Type B pancreatic cell (in vitro differentiated cells): Measurements from ENCODE around the gene ADARB1. TPM values are rescaled to one million over a fixed set of nuclear protein-coding genes. Genes with fewer than 3 reads are reported as not detected.
A peak's percentile ranks its signal among the peaks of the same experiment; 100 is the strongest.

Experiments
- DNase-seq: peaks from one replicate; pipeline ENCODE4 v3.0.0; 2021; ENCODE audit warnings: mixed read lengths; ENCODE audit not compliant: unreplicated experiment; ENCODE audit errors: extremely low spot score
- H3K27ac Mint-ChIP-seq: 2 replicates; pipeline ENCODE4 v1.8.0; 2021; ENCODE audit warnings: mild to moderate bottlenecking, mixed read lengths
- H3K27me3 Mint-ChIP-seq: 2 replicates; pipeline ENCODE4 v1.8.0; 2021; ENCODE audit warnings: mixed read lengths
- H3K36me3 Mint-ChIP-seq: 2 replicates; pipeline ENCODE4 v1.8.0; 2021; ENCODE audit warnings: mixed read lengths
- H3K4me1 Mint-ChIP-seq: one replicate; pipeline ENCODE4 v1.8.0; 2021; ENCODE audit warnings: mixed read lengths; ENCODE audit not compliant: unreplicated experiment
- H3K4me3 Mint-ChIP-seq: 2 replicates; pipeline ENCODE4 v1.8.0; 2021; ENCODE audit warnings: mild to moderate bottlenecking, mixed read lengths
- H3K9me3 Mint-ChIP-seq: 2 replicates; pipeline ENCODE4 v1.8.0; 2021; ENCODE audit warnings: mixed read lengths
- total RNA-seq: library from RNA; stranded (reverse); gene quantifications from 2 replicates; pipeline ENCODE4 v1.2.1, GENCODE V29; 2021; ENCODE audit warnings: low replicate concordance
- TF ChIP-seq, protein P1 (sequence below): fragments of 200-600 bp; sonication (generic); conservative IDR thresholded peaks from 2 replicates; pipeline ENCODE4 v1.5.0; 2021; ENCODE audit warnings: antibody characterized with exemption, mild to moderate bottlenecking

The ADARB1 gene
- total RNA-seq, 1 donor from 2014 or later: 20.7 TPM

DNA sequence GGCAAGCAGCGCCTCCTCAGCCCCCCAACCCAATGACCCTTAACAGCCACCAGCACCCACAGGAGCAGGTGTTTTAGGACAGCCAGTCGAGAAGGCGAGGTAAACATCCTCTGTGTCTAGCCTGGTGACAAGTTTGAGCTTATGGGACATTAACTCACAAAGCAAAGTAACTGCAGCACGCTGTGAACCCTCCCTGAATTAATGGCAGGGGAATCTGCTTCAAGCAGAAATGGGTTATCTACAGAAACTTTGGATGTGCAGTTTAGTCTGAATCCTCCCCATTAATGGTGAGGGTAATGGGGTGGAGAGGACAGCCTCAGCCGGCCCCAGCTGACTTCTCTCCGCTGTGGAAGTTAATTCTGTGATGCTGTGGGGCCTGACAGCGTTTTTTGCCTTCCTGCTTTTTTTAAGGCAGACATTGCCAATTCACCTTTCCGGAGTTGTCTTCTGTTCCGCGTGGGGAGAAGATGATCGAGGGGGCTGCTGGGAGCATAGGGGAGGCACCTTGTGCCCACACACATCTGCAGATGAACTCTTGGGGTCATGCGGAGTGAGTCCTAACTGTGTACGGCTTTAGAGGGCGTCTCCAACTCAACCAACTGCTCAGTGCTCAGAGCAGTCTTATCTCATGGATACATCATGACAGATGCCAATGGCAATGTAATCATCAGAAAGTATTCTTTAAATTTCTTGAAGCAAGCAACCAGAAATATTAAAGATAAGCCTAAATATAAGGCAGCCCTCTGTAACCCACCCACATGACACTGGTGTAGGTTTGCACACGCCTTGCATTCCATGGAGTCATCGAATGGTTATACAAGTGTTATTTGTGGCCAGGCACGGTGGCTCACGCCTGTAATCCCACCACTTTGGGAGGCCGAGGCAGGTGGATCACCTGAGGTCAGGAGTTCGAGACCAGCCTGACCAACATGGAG is 172.3 kb downstream of the ADARB1 start:
- Mint-ChIP-seq H3K4me3 (no peak overlapping the region), H3K27ac (no peak overlapping the region), H3K36me3 (no peaks in the 10 kb centered on the region), H3K9me3 (peaks cover 10% of the 10 kb centered on the region), H3K27me3 (peaks cover 11% of the 10 kb centered on the region), H3K4me1 (peaks cover 10% of the 10 kb centered on the region)
- TF ChIP-seq, protein P1, sequence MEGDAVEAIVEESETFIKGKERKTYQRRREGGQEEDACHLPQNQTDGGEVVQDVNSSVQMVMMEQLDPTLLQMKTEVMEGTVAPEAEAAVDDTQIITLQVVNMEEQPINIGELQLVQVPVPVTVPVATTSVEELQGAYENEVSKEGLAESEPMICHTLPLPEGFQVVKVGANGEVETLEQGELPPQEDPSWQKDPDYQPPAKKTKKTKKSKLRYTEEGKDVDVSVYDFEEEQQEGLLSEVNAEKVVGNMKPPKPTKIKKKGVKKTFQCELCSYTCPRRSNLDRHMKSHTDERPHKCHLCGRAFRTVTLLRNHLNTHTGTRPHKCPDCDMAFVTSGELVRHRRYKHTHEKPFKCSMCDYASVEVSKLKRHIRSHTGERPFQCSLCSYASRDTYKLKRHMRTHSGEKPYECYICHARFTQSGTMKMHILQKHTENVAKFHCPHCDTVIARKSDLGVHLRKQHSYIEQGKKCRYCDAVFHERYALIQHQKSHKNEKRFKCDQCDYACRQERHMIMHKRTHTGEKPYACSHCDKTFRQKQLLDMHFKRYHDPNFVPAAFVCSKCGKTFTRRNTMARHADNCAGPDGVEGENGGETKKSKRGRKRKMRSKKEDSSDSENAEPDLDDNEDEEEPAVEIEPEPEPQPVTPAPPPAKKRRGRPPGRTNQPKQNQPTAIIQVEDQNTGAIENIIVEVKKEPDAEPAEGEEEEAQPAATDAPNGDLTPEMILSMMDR: no peak
- no peak for DNase-seq

DNA sequence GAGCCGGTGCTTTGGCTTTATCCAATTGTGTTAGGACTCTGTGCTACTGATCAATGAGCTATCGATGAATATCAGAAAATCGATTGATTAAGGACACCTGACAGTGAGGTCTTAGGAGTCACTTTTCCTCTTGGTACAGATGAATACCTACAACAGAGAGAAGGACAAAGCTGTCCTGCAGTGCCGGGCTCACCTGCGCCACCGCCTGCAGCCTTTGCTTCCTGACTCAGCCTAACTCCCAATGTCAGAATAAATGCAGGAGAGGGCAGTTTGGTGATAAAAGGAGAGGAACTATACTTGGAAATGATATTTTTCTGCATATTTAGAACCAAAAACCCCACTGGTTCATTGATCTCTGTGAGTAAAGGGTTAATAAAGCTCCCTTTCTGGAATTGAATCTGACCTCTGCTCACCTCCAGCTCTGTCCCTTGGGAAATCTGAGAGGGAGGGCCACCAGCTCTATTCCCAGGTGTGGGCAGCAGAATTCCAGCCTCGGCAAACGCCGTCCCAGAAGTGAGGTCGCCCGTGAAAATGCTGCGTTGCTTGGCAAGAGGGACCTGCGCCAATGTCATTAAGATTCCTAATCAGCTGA is 174.0 kb downstream of the ADARB1 start:
- TF ChIP-seq, protein P1: no peak
- Mint-ChIP-seq H3K27ac (no peak overlapping the region), H3K36me3 (no peaks in the 10 kb centered on the region), H3K4me1 (peaks cover 10% of the 10 kb centered on the region), H3K27me3 (peaks cover 8% of the 10 kb centered on the region), H3K4me3 (peak overlapping the region; percentile 71), H3K9me3 (peaks cover 9% of the 10 kb centered on the region)
- no peak for DNase-seq

DNA sequence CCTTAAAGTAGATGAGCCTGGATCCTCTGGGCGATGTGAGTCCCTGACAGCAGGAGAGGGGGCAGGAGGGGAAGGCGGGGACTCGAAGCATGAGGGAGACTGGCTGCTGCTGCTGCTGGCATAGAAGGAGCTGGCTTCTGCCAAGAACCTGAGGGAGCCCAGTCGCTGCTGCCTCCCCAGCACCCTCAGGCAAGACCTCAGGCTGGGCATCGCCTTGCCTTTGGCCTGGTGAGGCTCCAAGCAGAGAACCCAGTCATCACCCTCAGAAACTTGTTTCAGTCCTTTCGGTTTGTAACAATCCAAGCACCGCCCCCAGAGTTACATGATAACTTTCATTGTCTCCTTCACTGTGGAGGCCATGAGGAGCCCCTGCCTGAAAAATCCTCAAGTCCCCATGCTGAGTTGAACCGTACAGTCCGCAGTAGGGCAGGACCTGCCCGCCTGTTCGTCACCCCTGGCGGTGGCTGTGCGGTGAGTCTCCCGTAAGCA is 174.6 kb downstream of the ADARB1 start:
- peak; percentile 66 for DNase-seq
- Mint-ChIP-seq H3K27ac (no peak overlapping the region), H3K36me3 (no peaks in the 10 kb centered on the region), H3K4me3 (peak overlapping the region; percentile 71), H3K27me3 (peaks cover 8% of the 10 kb centered on the region), H3K4me1 (peaks cover 10% of the 10 kb centered on the region), H3K9me3 (peaks cover 3% of the 10 kb centered on the region)
- TF ChIP-seq, protein P1: no peak

DNA sequence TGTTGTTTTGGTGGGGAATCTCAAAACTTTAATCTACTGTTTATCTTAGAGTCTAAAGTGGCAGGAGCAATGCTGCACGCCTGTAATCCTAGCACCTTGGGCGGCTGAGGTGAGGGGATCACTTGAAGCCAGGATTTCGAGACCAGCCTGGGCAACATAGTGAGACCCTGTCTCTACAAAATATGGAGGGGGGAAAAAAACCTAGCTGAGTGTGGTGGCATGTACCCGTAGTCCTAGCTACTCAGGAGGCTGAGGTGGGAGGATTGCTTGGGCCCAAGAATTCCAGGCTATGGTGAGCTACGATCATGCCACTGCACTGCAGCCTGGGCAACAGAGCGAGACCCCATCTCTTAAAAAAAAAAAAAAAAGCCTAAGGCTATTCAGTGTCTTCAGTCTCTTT is 175.2 kb downstream of the ADARB1 start:
- Mint-ChIP-seq H3K4me1 (peaks cover 14% of the 10 kb centered on the region), H3K36me3 (no peaks in the 10 kb centered on the region), H3K4me3 (peak overlapping the region; percentile 4), H3K9me3 (no peaks in the 10 kb centered on the region), H3K27me3 (peaks cover 8% of the 10 kb centered on the region), H3K27ac (no peak overlapping the region)
- DNase-seq: no peak
- TF ChIP-seq, protein P1: no peak

DNA sequence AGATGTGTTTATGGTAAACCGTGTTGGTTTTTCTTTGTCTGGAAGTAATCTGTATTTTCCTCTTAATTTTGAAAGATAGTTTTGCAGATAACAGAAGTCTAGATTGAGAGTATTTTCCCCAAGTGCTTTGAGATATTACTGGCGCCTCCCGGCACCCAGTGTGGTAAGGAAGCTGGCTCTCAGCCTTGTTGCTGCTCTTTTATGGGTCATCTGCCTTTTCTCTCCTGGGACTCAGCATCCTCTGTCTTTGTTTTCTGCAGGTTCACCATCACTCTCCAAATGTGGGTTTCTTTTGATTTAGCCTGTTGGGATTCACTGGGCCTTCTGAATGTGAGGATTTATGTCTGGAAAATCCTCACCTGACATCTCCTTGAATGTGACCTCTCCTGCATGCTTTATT is 175.9 kb downstream of the ADARB1 start:
- Mint-ChIP-seq H3K9me3 (no peaks in the 10 kb centered on the region), H3K4me3 (no peak overlapping the region), H3K27me3 (peaks cover 8% of the 10 kb centered on the region), H3K4me1 (peaks cover 15% of the 10 kb centered on the region), H3K27ac (no peak overlapping the region), H3K36me3 (no peaks in the 10 kb centered on the region)
- no peak for DNase-seq
- TF ChIP-seq, protein P1: no peak
